Measurements from ENCODE around the gene RETSAT.

GRCh38 chr2:85356186-85356585 is 1.9 kb upstream of the RETSAT start:
- TF ChIP-seq, protein P1, sequence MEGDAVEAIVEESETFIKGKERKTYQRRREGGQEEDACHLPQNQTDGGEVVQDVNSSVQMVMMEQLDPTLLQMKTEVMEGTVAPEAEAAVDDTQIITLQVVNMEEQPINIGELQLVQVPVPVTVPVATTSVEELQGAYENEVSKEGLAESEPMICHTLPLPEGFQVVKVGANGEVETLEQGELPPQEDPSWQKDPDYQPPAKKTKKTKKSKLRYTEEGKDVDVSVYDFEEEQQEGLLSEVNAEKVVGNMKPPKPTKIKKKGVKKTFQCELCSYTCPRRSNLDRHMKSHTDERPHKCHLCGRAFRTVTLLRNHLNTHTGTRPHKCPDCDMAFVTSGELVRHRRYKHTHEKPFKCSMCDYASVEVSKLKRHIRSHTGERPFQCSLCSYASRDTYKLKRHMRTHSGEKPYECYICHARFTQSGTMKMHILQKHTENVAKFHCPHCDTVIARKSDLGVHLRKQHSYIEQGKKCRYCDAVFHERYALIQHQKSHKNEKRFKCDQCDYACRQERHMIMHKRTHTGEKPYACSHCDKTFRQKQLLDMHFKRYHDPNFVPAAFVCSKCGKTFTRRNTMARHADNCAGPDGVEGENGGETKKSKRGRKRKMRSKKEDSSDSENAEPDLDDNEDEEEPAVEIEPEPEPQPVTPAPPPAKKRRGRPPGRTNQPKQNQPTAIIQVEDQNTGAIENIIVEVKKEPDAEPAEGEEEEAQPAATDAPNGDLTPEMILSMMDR (conservative IDR thresholded peaks at IDR 0.05) = no peak
- no peak for TF ChIP-seq EZH2 (IDR thresholded peaks at IDR 0.05; ENCODE audit: low read depth)
